Measurements from ENCODE around the gene COL23A1. TPM values are rescaled to one million over a fixed set of nuclear protein-coding genes. Genes with fewer than 3 reads are reported as not detected.

The COL23A1 gene
- polyA plus RNA-seq, 12 donors: 1.1 to 20.5 (median 2.9) TPM; not detected in 2

DNA sequence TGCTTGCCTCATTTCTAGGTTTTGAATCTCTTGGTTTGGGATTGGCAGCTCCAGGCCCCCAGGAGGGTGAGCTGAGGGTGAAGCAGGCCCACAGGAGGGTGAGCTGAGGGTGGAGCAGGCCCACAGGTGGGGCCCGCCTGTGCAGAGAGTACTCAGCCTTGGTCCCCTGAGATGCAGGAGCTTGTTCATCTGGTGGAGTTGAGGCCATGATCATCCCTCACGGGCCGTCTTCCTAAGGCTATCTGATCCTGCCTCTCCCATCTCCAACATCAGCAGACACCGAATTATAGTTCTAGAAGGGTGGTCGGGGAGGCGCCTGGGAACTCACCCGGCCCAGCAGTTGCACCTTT is 225.9 kb downstream of the COL23A1 start:
- DNase-seq: no peak

DNA sequence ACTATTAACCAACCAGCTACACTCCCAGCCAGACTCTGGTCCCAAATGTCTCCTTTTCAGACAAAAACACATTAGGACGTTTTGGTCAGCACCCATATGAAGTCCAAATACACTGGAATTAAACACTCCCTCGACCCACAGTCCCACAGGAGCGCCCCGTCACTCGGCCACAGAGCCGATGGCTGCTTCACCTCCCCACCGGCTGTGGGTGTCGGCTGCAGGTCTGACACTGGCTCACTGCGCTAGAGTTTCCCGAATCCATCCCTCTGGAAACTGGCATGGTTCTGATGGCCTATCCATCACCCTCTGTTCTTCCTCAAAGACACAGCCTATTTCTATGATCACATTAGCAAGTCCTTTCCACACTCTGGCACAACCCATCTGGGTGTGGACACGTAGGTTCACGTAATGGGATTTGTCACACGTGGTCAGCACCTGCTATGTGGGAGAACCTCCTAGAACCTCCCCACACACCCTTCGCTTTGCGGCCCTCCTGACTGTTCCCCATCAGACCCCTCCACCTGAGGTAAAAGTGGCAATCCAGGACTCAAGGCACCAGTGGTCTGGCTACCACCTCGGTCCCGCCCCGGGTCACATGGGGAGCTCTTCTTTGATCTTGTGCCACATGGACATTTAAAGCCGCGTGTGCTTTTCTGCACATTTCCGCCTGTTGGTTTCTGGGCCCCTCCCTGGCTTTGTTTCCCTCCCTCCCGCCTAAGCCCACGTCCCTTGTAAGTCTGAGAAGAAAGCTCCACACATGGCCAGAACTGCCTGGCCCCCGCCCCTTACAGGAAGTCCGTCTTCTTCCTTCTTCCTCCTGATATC is 226.5 kb downstream of the COL23A1 start:
- DNase-seq: no peak

DNA sequence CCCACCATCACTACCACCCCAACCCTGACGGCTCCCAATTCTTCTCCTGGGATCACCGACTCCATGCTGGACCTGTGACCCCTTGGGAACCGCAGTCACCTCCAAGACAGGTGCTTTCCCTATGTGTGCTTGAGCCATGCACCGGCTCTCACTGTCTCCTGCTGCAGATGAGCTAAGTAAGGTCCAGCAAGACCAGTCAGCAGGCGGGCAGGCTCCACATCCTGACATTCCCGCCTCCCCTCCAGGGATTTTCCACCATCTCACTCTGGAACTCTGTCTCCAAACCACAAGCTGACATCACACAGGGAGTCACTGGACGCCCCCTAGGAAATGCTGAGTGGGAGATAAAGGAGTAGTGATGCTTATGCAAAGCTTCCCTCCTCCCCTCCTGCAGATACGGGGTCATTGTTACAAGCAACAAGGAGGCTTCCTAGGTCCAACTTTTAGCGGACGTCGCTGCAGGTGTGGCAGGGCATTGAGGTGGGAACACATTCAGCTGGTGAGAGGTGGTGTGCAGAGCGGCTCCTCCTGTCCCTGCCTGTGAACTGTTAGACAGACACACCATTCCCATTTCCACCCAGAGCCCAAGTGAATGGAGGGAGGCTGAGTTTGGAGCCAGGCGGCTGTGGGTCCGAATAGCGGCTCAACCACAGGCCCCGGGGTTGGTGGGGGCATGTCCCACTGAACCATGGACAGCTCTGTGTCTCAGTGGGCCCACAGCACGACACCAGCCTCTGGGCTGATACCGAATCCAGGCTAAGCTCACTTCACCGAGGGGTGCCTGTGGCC is 228.3 kb downstream of the COL23A1 start:
- DNase-seq: no peak

DNA sequence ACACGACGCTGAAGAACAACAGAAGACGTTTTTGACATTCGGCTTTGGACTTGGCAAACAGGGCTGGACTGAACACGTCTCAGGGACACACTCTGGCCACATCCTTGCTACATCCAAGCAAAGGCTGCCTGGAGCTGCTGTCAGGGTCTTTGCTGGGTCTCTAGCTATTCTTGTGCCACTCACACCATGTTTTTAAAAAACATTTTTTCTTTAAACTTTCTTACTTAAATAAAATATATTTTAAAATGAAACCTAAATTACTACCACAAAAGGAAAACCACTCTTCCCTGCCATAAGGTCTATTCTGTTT is 229.3 kb downstream of the COL23A1 start:
- DNase-seq: no peak

DNA sequence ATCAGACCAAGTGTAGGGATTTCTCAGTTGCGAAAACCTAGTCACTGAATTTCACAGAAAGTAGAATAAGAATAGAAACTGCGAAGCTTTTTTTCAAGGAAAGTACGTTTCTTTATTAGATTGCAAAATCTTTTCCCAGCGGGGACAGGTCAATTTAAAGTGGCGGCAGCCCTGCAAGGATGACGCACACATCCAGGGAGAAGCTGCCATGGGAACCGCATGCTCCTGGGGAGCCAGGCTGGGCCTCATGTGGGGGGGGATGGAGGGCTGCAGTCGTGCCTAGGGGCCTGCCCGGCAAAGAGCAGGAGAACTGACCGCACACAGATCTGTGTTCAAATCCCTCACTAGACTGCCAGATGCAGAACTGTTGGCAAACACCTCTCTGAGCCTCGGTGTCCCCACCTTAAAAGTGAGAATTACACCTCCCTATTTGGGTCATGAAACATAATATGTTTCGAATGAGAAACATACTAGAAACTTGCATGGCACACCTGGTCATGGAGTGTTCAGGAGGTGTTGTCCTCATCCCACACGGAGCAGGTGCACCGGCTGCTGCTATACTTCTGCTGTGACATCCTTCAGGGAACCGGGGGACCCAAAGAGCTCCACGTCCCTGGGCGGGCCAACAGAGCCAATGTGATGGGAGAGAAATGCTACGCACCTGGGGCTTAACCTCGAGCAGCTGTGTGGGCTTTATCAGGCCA is 229.8 kb downstream of the COL23A1 start:
- no peak for DNase-seq

DNA sequence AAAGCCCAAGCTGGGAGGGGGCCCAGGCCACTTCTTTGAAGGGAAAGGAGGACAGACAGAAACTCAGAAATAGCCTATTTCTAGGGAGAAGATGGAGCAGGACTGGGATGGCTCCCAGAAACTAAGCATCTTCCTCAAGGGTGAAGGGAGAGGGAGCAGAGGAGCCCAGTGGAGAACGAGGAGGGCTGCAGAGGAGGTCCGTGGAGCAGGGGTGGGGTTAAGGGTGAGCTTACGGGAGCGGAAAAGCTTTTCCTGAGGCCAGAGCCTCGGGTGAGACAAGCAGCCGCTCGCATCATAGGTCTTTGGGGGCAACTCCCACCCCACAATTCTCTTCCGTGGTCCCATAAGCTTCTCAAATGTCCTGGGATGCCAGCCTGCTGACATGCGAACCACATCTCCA is 230.5 kb downstream of the COL23A1 start:
- no peak for DNase-seq

DNA sequence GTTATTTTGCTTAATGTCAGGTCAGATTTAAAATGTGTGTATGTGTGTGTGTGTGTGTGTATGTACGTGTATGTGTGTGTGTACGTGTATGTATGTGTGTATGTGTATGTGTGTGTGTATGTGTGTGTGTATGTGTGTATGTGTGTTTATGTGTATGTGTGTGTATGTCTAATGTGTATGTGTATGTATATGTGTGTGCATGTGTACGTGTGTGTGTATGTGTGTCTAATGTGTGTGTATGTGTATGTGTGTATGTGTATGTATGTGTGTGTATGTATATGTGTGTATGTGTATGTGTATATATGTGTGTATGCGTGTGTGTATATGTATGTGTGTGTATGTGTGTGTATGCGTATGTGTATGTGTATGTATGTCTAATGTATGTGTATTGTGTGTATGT is 232.5 kb downstream of the COL23A1 start:
- DNase-seq: no peak

DNA sequence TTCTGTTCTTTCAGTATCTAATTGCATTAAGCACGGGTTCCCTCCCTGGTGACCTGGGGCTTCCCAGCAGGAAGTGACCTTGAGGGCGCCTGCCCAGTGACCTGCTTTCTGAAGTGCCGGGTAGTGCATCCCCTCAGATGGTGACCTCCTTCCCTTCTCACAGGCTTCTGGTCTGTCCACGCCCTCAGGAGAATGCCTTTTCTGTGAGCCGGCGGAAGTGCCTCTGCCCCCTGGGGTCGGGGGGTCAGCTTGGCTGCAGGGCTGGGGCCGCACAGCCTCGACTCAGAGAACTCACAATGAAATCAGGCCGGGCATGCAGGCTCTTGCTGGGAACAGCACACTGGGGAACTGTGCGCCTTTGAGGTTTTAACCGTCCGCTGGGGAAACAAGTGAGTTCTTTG is 233.1 kb downstream of the COL23A1 start:
- DNase-seq: no peak

DNA sequence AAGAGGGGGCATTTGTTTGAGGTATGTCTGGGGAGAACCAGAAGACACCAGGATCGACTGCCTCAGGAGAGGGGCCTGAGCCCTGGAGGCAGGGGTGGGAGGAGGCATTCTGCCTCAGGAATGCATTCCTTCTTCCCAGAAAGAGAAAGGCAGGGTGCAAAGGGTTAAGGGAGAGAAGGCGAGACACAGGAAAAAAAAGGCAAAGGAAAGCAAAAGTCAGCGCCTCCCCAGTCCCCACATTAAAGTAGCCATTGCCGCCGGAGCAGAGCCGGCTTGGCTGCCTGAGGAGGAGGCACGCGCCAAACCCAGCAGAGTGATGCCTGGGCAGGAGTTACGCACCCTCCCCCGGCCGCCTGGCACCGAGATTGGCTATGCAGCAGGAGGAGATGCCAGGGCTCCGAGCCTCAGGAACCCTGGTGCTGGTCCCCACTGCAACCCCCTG is 233.7 kb downstream of the COL23A1 start:
- no peak for DNase-seq

DNA sequence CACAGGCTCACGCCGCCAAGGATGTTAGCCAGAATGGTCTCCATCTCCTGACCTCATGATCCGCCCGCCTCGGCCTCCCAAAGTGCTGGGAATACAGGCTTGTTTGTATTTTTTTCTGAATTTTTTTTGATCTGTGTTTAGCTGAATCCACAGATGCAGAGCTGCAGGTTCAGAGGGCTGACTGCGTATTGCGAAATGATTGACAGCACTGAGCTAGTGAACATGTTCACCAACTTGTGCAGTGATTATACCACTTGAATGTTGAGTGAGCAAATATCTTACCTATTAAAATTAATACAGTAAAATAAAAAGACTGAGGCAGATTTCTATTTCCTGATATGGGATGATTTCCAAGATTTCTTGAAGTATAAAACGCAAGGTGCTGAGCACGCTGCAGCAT is 234.5 kb downstream of the COL23A1 start:
- no peak for DNase-seq

DNA sequence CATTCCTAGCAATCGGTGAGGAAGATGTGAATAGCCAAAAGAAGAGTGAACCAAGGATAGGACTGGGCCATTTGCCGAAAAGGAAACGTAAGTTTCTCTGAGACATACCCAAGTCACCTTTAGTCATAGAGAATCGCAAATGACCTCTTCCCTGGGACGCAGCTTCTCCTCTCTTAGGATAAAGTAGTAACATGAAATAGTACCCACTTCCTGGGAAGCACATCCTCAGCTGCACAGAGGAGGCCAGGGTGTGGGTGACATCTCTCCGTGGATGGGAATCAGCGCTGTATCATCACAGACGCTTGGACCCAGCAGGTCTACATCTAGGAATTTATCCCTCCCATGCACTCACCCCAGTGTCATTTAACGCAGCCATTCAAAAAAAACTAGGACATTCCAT is 236.7 kb downstream of the COL23A1 start:
- no peak for DNase-seq

DNA sequence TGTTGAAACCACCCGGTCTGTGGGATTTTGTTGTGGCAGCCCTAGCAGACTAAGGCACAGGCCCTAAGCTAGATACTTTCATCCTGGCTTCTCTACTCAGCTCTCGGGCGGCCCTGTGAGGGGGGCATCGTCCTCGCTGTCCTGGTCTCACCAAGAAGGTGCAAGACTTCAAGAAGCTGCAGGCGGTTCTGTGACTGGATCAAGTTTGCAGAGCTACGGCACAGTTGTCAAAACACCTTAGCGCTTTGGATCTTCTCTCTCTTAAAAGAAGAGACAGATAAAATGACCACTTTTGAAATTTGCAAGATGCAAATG is 238.2 kb downstream of the COL23A1 start:
- no peak for DNase-seq

DNA sequence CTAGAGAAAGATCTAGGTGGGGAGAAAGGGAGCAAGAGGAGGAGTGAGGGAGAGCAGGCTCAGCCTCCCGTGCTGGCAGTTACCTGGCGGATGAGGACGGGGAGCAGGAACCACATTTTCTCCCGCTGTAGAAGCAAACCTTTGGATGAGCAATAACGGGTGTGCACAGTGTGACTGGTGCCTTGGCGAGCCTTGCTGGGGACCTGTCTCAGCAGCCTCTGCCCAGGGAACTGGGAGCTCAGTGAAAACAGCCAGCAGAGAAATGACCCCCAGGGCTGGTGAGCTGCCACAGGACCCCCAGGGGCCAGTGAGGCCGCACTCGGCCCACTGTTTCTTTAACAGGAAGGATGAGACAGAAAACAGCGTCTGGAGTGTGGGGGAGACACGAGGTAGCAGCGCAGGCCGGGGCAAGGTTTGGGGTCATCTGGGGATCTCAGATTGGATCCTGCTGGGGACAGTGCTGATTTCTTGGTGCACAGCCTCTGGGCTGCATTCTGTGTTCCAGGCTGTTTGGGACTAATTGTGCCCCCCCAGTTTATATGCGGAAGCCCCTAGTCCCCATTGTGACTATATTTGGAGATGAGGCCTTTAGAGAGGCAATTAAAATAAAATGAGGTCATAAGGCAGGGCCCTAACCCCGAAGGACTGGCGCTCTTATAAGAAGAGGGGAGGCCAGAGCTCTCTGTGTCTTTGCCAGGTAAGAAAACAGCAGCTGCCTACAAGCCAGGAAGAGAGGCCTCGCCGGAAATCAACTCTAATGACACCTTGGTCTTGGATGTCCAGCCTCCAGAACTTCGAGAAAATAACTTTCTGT is 238.8 kb downstream of the COL23A1 start:
- no peak for DNase-seq

DNA sequence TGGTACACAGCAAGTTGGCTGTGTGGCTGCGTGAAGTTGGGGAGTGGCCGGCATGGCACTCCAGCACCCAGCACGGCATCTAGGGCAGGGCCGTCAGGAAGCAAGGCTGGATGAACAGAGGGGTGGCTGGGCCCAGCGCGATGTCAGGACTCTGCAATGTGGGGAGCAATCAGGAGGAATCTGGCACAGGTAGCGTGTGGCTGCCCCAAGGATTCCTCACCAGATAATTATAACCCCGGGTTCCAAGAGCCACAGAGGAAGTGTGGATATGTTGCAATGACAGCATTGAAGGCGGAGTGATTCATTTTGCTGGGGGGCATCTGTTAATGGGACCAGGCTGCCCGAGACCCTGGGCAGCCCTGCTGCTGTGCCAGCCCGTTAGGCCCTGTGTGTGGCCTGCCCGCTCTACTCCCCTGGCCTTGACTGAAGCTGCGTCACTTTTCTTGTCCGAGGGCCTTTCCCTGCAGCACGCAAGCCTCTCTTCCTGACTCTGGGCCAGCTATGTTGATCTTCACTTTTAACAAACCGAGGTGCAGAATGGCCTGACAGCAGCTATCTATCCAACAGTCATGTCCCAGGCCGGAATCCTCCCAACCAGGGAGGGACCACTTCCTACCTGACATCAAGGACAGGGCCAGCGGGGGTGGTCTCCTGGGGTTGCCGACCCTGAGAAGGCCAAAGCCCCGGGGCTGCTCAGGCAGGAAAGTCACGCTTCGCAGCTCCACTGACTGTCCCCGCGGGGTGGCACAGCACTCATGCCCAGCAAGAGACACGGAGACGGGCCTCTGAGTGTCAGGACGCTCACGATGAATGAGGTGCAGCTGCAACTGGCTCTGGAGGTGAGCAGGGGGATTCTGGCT is 239.6 kb downstream of the COL23A1 start:
- DNase-seq: no peak

DNA sequence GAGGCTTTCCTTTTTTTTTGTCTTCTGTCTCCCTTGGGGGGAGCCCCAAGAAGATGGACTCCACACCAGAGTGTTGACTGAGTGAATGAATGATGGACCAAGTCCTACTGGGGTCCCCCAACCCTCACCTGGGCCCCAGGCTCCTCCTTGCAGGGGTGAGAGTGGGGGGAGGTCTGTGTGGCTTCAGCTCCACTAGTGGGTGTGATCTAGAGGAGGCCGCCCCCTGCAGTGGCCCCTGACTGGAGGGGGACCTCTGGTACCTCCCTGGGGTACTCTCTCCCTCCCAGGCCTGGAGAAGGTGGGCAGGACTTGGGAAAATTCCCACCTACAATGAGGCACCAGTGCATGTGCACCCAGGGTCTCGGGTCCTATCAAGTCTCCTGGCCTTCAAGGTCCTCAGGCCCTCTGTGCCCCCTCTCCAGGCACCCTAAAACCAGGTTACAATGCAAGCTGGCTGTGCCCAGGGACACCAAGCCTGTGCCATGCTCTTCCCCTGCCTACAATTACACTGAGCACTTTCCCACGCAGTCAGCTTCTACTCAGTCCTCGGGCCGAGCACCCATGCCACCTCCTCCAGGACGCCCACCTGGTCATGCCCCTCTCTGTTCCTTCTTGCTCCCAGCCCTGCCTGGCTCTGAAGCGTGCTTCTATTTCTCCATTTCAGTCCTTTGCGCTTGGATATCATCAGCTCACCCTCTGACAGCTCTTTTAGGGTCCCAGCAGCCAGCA is 240.4 kb downstream of the COL23A1 start:
- DNase-seq: no peak

DNA sequence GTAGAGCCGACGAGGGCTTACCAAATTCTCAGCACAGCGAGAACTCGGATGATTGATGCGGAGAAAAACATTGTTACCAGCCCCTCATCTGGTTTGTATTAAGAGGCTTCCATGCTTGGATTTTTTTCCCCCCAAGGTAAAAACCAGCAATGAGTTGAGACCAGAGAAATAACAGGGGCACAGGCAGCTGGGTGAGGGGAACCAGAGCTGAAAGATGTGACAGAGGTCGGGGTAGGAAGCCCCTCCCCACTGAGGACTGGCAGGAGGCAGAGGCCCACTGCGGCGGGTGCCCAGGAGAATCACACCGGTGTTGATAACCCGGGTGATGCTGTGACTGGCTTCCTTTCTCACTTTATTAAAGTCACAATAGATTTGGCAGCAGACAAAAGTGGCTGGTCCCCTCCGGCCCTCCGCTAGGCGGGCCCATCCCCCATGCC is 241.1 kb downstream of the COL23A1 start:
- DNase-seq: no peak

DNA sequence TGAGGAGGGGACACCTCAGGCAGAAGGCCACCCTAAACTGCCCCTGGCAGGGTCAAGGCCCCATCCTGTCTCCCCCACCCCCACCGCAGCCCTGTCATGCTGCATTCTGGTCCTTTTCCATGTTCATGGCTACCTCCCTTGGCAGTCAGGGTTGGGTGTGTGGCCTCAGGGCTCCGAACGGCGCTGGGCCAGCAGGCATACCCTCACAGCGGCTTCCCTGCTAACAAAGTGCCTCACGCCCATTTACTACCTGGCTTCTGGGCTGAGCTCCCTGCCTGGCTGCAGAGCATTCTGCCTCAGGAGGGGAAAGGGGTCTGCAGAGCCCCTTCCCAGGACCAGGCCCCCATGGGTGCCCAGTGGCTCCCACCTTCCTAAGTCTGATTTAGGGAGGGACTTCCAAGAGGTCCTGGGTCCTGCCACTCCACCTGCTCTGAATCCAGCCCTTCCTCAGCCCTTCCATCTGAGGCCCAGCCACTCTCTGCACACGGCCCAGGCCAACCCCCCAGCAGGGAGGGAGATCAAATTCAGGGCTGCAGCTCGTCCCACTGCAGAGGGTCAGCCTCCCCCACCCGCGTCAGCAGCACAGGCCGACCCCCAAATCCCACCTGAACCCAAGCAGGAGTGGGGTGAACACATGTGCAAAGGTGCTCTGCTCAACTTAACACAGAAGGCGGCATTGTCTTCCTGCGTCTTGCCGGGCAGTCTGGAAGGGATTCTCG is 241.7 kb downstream of the COL23A1 start:
- no peak for DNase-seq

DNA sequence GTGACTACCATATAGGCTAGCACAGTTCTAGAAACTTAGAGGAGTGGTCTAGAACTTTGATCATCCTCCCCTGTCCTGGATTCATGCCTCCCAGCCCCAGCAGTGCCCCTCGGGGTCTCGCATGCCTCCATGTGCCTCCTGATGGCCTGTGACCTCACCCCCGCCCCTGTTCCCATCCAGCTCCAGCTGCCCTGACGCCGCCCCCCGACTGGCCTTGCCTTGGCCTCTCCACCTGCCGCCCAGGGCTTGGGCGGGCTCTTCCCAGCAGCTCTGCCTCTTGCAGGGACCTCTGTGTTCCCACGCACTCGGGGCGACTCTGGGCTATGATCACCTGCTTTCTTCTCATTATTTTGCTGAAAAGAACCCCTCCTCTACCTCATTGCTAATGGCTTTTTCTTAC is 242.2 kb downstream of the COL23A1 start:
- no peak for DNase-seq

DNA sequence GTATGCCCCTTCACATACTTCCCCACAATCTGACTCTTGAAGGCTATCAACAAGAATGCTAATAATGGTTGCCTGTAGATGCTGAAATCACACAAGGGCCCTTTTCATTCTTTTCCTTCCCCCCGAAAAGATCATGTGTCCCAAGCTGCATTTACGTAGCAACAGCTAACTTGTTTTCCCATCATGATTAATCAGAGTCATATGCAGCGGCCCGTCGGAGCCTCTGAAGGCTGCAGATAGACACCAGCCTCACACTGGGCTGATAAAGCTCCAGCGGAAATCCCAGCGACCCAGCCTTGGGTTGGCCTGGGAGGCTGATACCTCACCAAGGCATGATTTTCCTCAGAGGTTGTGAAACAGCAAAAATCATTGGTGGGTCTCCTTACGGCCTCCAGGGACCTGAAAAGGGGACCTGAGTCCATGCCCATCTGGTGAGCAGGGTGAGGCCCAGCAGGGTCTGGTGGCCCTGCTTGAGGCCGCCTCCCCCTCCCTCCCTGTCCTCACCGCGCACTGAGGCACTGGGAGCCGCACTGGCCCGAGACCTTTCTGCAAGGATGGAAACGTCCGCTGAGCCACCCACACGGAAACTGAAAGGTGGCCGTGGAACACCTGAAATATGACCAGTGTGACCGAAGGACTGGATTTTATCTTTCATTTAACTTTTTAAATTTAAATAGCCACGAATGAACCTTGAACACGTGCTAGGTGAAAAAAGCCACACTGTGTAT is 243.4 kb downstream of the COL23A1 start:
- no peak for DNase-seq

All from muscle of arm (tissue), 12 donors.